Measurements from ENCODE around the gene OSER1.

Gene OSER1

GRCh38 chr20:44234566-44235317 lies 24.2 kb upstream of the OSER1 start:
- no peak for TF ChIP-seq GATA2 (IDR thresholded peaks at IDR 0.05; ENCODE audit: low read depth, low read length)

GRCh38 chr20:44233436-44234016 lies 23.0 kb upstream of the OSER1 start:
- TF ChIP-seq GATA2 (IDR thresholded peaks at IDR 0.05; ENCODE audit: low read depth, low read length) = no peak
- TF ChIP-seq GATA3 (IDR thresholded peaks at IDR 0.05; ENCODE audit: low read depth, low read length) = no peak

DNA sequence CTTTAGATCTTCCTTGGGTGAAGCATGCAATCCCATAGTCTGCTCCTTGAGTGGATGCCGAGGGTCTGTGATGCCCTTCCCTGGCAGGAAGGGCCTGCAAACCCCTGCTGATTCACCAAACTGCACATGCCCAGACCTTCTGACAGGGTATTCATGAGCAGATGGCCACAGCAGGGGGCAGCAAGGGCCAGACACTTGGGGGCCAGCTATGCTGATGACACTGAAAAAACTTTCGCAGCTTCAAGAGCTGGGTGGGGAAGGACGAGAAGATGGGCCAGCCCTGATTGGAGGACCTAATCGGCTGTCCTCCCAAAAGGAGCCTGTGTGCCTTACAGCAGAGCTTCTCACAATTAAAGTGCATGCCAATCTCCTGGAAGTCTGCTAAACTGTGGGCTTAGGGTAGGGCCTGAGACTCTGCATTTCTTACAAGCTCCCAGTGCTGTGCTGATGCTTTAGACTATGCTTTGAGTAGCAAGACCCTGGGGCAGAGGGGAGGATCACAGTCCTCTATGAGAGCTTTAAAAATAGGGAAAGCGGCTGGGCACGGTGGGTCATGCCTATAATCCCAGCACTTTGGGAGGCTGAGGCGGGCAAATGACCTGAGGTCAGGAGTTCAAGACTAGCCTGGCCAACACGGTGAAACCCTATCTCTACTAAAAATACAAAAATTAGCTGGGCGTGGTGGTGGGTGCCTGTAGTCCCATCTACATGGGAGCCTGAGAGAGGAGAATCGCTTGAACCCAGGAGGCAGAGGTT lies 21.3 kb upstream of the OSER1 start:
- no peak for TF ChIP-seq GATA3 (IDR thresholded peaks at IDR 0.05; ENCODE audit: low read depth, low read length)
- no peak for TF ChIP-seq GATA2 (IDR thresholded peaks at IDR 0.05; ENCODE audit: low read depth, low read length)

- no peak for TF ChIP-seq GATA2 (IDR thresholded peaks at IDR 0.05; ENCODE audit: low read depth, low read length)
- TF ChIP-seq GATA3 (IDR thresholded peaks at IDR 0.05; ENCODE audit: low read depth, low read length) = no peak
Observed at GRCh38 chr20:44231193-44231592, 20.6 kb upstream of the OSER1 start.

DNA sequence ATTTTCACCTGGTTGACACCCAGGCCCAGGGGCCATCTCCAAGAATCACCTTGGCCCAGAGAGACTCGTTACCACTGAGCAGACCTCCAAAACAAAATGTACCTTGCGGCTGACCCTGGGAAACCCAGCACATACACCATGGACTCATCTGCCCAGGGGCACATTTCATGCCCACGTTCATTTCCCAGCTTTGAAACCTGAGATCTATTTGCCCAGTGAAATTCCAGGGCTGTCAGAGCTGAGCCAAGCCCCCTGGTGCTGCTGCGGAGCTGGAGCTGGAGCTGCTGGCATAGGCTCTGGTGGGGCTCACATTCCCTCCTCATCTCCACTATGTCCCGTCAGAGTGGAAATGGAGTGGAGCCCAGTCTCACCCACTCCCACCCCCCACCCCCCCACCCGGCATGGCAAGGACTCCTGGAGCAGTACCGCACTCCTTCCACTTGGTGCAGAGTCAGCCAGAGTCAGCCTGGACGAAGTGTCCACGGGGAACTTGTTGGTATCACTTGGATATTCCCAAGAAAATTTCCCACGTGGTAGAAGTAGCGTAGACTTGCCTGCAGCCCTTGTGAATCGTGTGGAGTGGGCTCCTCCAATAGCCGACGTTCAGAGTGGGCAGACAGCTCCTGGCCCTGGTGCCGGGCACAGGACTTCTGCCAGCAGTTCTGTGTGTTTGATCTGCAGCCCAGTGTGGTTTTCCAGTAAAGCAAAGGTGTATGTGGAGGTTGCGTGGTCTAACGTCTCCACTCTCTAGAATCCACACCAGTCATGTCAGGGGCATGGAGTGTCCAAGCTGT lies 18.1 kb upstream of the OSER1 start:
- TF ChIP-seq GATA3 (IDR thresholded peaks at IDR 0.05; ENCODE audit: low read depth, low read length) = no peak
- TF ChIP-seq GATA2 (IDR thresholded peaks at IDR 0.05; ENCODE audit: low read depth, low read length) = no peak

DNA sequence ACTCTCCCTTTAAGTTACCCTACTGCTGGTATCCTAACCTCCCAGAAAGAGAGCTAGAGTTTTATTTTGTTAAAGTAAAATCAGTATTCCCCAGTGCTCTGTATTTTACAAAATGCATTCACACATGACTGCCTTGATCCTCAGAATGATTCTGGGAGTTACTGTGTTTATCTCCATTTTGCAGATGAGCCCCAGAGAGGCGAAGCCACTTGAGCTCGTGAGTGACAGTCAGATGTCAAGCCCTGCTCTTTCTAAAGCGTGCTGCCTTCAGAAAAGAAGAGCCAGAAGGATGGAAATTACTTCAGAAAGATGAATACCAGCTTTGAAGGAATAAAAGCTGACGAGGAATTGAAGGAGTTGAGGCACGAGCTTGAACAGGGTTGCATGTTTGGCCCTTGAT lies 14.1 kb upstream of the OSER1 start:
- TF ChIP-seq GATA3 (IDR thresholded peaks at IDR 0.05; ENCODE audit: low read depth, low read length) = no peak
- no peak for TF ChIP-seq GATA2 (IDR thresholded peaks at IDR 0.05; ENCODE audit: low read depth, low read length)

DNA sequence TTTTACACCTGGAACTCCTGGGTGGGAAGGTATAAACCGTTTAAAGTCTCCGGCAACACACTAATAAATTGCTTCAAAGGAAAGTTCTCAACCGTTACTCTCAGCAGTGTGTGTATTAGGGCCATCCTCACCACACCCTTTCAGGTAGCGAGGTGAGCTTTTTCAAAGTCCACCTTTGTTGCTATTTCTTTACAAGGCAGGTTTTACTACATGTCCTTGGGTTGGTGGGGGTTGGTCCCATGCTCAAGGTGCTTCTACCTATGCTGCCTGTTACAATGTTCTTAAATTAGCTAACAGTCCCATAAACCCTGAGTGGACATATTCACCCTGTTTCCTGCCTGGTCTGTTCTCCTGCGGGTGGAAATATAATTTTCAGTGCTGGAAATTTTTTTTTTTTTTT lies 13.2 kb upstream of the OSER1 start:
- no peak for TF ChIP-seq GATA2 (IDR thresholded peaks at IDR 0.05; ENCODE audit: low read depth, low read length)
- TF ChIP-seq GATA3 (IDR thresholded peaks at IDR 0.05; ENCODE audit: low read depth, low read length) = no peak

GRCh38 chr20:44222633-44223368 lies 12.2 kb upstream of the OSER1 start:
- TF ChIP-seq GATA2 (IDR thresholded peaks at IDR 0.05; ENCODE audit: low read depth, low read length) (no peak), GATA3 (IDR thresholded peaks at IDR 0.05; ENCODE audit: low read depth, low read length) (no peak)

DNA sequence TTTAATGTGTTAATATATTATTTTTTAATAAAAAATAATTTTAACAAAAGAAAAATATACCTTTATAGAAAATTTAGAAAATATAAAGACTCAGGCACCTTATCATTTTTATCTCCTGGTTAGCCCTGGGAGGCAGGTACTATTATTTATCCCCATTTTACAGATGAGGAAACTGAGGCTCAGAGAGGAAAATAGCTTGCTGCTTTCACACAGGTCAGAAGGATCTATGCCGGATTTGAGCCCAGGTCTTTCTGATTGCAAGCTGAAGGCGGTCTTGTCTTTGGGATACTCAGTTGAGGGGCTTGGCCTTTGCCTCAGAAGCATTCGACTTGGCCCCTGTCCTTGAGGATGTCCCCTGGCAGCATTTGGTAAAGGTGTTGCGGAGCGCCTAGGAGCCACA lies 11.5 kb upstream of the OSER1 start:
- TF ChIP-seq GATA2 (IDR thresholded peaks at IDR 0.05; ENCODE audit: low read depth, low read length) (no peak), GATA3 (IDR thresholded peaks at IDR 0.05; ENCODE audit: low read depth, low read length) (no peak)

DNA sequence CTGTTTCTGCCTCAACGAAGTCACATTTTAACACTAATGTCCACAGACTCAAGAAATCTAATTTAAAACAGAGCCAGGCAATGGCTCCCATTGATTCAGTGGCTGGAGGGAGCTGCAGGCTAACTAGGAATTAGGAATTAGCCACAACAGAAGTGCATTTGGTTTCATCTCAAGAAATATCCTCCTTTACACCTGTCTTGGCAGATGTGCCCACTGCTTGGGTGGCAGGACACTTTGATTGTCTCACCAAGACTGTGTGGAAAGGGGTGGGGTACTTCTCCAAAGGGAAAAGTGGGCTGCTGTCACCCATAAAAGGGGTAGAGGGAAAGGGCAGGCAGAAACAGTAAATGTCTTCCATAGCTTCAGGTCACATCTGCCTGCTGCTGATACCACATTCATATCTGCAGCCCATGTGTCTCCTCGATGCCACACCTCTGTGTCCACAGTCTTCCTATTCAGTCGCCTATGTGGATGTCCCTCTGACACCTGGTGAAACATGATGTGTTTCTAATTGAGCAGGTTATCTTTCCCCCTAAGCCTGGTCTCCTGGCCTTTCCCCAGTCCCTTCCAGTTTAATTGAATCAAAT lies 10.9 kb upstream of the OSER1 start:
- TF ChIP-seq GATA2 (IDR thresholded peaks at IDR 0.05; ENCODE audit: low read depth, low read length) (no peak), GATA3 (IDR thresholded peaks at IDR 0.05; ENCODE audit: low read depth, low read length) (no peak)

DNA sequence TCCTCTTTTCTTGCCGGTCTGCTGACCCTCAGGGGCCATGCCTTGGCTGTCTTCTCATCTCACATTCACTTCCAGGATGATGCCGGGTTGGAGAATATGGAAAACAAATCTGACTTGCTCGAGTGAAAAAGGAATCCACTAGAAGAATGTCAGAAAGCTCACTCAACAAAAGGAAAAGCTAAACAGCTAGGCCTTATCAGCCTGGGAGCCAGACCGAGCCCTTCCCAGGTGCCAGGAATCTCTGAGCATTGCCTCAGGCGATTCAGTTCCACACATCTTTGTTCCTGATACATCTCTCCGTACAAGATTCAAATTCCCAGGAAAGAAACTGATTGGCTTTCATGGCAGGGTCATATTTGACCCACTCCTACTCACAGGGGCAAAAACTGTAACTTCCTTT lies 9.2 kb upstream of the OSER1 start:
- TF ChIP-seq GATA2 (IDR thresholded peaks at IDR 0.05; ENCODE audit: low read depth, low read length) (no peak), GATA3 (IDR thresholded peaks at IDR 0.05; ENCODE audit: low read depth, low read length) (no peak)

GRCh38 chr20:44219170-44219730 lies 8.7 kb upstream of the OSER1 start:
- TF ChIP-seq GATA2 (IDR thresholded peaks at IDR 0.05; ENCODE audit: low read depth, low read length) (no peak), GATA3 (IDR thresholded peaks at IDR 0.05; ENCODE audit: low read depth, low read length) (no peak)

- TF ChIP-seq GATA2 (IDR thresholded peaks at IDR 0.05; ENCODE audit: low read depth, low read length) (no peak), GATA3 (IDR thresholded peaks at IDR 0.05; ENCODE audit: low read depth, low read length) (no peak)
Observed at GRCh38 chr20:44218446-44218845, 7.9 kb upstream of the OSER1 start.

All from SH-SY5Y (cell line).